GM19193 (cell line): Measurements from ENCODE around the gene ZNF552.

Experiments
- POLR2A ChIP-seq: IDR thresholded peaks from 4 replicates; pipeline ENCODE4 v1.6.1; 2011; ENCODE audit not compliant: insufficient read depth, insufficient read length; ENCODE audit errors: extremely low read depth

The ZNF552 gene

GRCh38 chr19:57769345-57770131 is 45.2 kb downstream of the ZNF552 start, which contains the start of gene ZNF586:
ZNF586 (plus strand) TSS chr19:57769676; CDS start chr19:57769843, 167 bp downstream.
- peak; percentile 85 for TF ChIP-seq POLR2A

GRCh38 chr19:57759096-57759495 is 55.6 kb downstream of the ZNF552 start:
- no peak for TF ChIP-seq POLR2A

GRCh38 chr19:57757941-57758340 is 56.8 kb downstream of the ZNF552 start:
- TF ChIP-seq POLR2A = no peak
